Stimulated activated memory B cell treated with anti-CD40 and anti-IgM and Interleukin-4, amounts not matched to agents 10 μg/mL and 1 μg/mL and 100 μg/mL, for 72 hours (primary cell): Measurements from ENCODE around the gene ZFHX3.

Experiments used
- ATAC-seq: fragments of 150-1000 bp; cut with Tn5 transposase; 2 replicates; pipeline ENCODE4 v1.10.0; 2021
- H3K27ac Mint-ChIP-seq: one replicate; pipeline ENCODE4 v1.8.0; 2022; ENCODE audit warnings: mild to moderate bottlenecking, mixed read lengths
- H3K27me3 Mint-ChIP-seq: one replicate; pipeline ENCODE4 v1.8.0; 2022; ENCODE audit warnings: mixed read lengths
- H3K36me3 Mint-ChIP-seq: one replicate; pipeline ENCODE4 v1.8.0; 2022; ENCODE audit warnings: mixed read lengths
- H3K4me1 Mint-ChIP-seq: one replicate; pipeline ENCODE4 v1.8.0; 2022; ENCODE audit warnings: mixed read lengths
- H3K4me3 Mint-ChIP-seq: one replicate; pipeline ENCODE4 v1.8.0; 2022; ENCODE audit warnings: mild to moderate bottlenecking, moderate library complexity, mixed read lengths
- H3K9me3 Mint-ChIP-seq: one replicate; pipeline ENCODE4 v1.8.0; 2022; ENCODE audit warnings: mixed read lengths

Gene ZFHX3

GRCh38 chr16:72836181-72836580, 211.7 kb downstream of the ZFHX3 start:
- H3K4me1 Mint-ChIP-seq = peaks cover 10% of the 10 kb centered on the region
- no peak overlapping the region for H3K4me3 Mint-ChIP-seq
- H3K27me3 Mint-ChIP-seq = no peaks in the 10 kb centered on the region
- H3K27ac Mint-ChIP-seq = no peak overlapping the region
- H3K9me3 Mint-ChIP-seq = no peaks in the 10 kb centered on the region
- no peak for ATAC-seq
- no peaks in the 10 kb centered on the region for H3K36me3 Mint-ChIP-seq

DNA sequence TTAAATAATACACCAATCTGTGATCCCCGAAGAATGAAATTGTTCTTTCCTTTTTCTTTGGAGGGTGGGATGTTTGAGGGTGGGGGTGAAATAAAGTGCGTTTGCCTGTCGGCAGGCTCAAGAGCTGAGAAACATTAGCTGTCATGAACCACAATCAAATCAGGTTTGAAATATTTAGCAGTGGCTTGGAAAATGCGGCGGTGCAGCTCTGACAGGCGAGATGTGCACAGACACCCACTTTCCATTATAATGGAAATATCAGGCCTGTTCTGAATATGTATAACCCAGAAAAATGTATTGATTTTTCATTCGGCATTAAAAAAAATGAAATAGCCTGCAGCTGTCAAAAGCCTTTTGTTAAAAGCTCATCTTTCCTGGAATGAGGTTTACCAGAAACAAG, 212.8 kb downstream of the ZFHX3 start:
- no peaks in the 10 kb centered on the region for H3K9me3 Mint-ChIP-seq
- H3K4me3 Mint-ChIP-seq = no peak overlapping the region
- peaks cover 6% of the 10 kb centered on the region for H3K4me1 Mint-ChIP-seq
- no peaks in the 10 kb centered on the region for H3K27me3 Mint-ChIP-seq
- H3K27ac Mint-ChIP-seq = no peak overlapping the region
- no peaks in the 10 kb centered on the region for H3K36me3 Mint-ChIP-seq
- ATAC-seq = no peak

DNA sequence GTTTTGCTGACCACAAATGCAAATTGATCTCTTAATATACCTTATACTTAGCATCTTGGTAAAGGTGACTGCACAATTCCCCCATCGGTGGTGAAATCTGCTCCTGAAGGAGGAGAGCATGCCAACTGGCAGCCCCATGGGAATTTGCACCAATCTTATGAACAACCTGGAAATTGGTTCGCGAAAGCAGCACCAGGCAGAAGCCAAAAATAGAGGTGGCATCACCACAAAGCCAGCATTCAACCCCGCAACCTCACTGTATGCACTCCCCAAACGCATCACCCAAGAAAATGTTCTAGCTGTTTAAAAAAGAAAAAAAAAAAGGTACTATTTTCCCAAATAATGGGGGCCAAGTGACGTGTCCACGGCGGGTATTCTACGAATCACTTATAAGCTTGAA, 213.4 kb downstream of the ZFHX3 start:
- H3K36me3 Mint-ChIP-seq = peaks cover 3% of the 10 kb centered on the region
- no peaks in the 10 kb centered on the region for H3K9me3 Mint-ChIP-seq
- no peak overlapping the region for H3K27ac Mint-ChIP-seq
- H3K27me3 Mint-ChIP-seq = no peaks in the 10 kb centered on the region
- H3K4me3 Mint-ChIP-seq = no peak overlapping the region
- ATAC-seq = no peak
- peaks cover 4% of the 10 kb centered on the region for H3K4me1 Mint-ChIP-seq

- no peaks in the 10 kb centered on the region for H3K9me3 Mint-ChIP-seq
- H3K4me1 Mint-ChIP-seq = peaks cover 4% of the 10 kb centered on the region
- ATAC-seq = no peak
- no peak overlapping the region for H3K4me3 Mint-ChIP-seq
- no peak overlapping the region for H3K27ac Mint-ChIP-seq
- H3K27me3 Mint-ChIP-seq = no peaks in the 10 kb centered on the region
- peaks cover 5% of the 10 kb centered on the region for H3K36me3 Mint-ChIP-seq
Observed at GRCh38 chr16:72833969-72834368, 214.0 kb downstream of the ZFHX3 start.

DNA sequence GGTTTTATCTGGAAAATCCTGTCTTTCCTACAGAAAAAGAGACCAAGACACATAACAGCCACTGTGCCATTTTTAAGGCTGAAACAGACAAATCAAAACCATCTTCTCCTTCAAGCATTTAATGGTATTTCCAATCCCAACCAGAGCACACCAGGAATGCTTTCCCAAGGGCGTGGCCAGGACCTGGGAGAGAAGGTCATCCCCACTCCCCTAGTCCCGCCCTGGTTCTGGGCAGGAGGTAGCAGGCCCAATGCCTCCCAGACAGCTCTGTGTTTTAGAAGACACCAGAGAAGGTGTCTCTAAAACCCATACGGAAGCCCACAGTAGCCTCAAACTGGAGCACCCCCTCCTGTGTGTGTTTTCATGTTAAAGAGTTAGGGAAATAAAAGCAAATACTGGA, 214.4 kb downstream of the ZFHX3 start:
- H3K36me3 Mint-ChIP-seq = peaks cover 6% of the 10 kb centered on the region
- no peaks in the 10 kb centered on the region for H3K27me3 Mint-ChIP-seq
- no peak overlapping the region for H3K27ac Mint-ChIP-seq
- H3K4me3 Mint-ChIP-seq = no peak overlapping the region
- H3K4me1 Mint-ChIP-seq = peaks cover 4% of the 10 kb centered on the region
- no peaks in the 10 kb centered on the region for H3K9me3 Mint-ChIP-seq
- ATAC-seq = no peak

- no peaks in the 10 kb centered on the region for H3K9me3 Mint-ChIP-seq
- H3K27ac Mint-ChIP-seq = no peak overlapping the region
- no peak overlapping the region for H3K4me3 Mint-ChIP-seq
- peaks cover 4% of the 10 kb centered on the region for H3K4me1 Mint-ChIP-seq
- ATAC-seq = peak; percentile 75
- no peaks in the 10 kb centered on the region for H3K27me3 Mint-ChIP-seq
- H3K36me3 Mint-ChIP-seq = peaks cover 14% of the 10 kb centered on the region
Observed at GRCh38 chr16:72832621-72833248, 215.2 kb downstream of the ZFHX3 start.

DNA sequence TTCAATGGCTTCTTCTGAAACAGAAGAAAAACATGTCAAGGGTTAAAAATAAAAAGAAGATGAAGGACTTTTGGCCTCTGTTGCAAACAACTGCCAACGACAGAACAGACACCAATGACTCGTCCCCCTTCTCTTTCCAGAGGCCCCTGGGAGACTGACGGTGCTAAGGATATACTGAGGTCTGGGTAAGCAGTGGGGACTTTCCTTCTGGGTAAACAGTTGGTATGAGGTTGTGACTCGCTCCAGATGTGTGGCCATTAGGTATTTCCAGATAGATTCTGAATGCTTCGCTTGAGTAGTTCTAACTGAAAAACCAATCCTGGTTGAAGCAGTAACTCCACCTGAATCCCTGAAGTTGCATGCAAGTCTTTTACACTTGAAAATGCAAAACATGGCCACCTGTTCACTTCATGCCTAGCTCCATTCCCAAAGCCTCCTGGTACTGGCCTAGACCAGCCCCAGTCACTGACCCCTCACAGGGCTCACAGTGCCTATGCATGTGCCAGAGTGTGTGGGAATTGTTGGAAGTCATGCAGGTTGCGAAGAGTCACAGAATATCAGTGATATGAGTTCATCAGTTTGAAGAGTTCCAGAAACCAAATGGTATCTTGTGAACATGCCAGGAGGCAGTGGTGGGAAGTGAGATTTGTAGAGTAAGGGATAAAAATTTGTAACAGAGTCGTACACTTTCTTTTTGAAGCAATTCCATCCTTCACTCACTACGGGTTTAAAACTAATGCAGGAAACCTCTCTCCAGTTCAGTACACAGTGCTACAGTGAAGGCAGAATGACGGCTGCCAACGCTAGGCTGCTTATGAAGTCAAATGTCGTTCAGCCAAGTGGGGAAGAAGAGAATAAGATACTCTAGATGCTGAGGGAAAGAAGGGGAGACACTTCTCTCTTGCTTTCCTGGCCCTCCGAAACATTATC, 217.8 kb downstream of the ZFHX3 start:
- Mint-ChIP-seq H3K4me3 (no peak overlapping the region), H3K4me1 (peaks cover 4% of the 10 kb centered on the region)

DNA sequence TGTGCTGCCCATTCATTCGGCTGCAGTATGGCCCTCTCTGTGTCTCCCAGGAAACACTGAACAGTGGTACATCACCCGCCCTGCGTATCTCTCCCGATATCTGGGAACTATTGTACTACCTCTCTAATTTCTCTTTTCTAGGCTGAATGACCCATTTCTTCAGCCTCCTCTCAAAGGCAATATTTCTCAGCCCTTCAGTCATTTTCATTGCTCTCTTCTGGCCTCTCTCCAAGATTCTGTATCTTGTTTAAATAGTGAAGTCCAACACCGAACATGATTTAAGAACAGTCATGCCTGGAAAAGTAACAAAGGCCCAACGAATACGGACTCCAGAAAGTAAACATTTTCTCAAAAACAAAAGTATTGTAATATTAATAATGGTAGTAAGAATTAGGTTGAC, 220.1 kb downstream of the ZFHX3 start:
- Mint-ChIP-seq H3K36me3 (peaks cover 15% of the 10 kb centered on the region), H3K9me3 (no peaks in the 10 kb centered on the region), H3K4me3 (no peak overlapping the region), H3K27me3 (no peaks in the 10 kb centered on the region), H3K4me1 (no peaks in the 10 kb centered on the region), H3K27ac (no peak overlapping the region)
- no peak for ATAC-seq

More for the DNA sequence above, 217.8 kb downstream of the ZFHX3 start:
- Mint-ChIP-seq H3K9me3 (no peaks in the 10 kb centered on the region), H3K27ac (no peak overlapping the region), H3K36me3 (peaks cover 15% of the 10 kb centered on the region), H3K27me3 (no peaks in the 10 kb centered on the region)
- ATAC-seq = no peak

GRCh38 chr16:72825912-72826621, 221.9 kb downstream of the ZFHX3 start:
- peaks cover 15% of the 10 kb centered on the region for H3K36me3 Mint-ChIP-seq
- no peak overlapping the region for H3K4me3 Mint-ChIP-seq

GRCh38 chr16:72824761-72825160, 223.2 kb downstream of the ZFHX3 start:
- no peak overlapping the region for H3K4me3 Mint-ChIP-seq
- no peak overlapping the region for H3K27ac Mint-ChIP-seq
- no peaks in the 10 kb centered on the region for H3K4me1 Mint-ChIP-seq
- H3K27me3 Mint-ChIP-seq = no peaks in the 10 kb centered on the region
- H3K9me3 Mint-ChIP-seq = no peaks in the 10 kb centered on the region
- ATAC-seq = no peak
- H3K36me3 Mint-ChIP-seq = peaks cover 15% of the 10 kb centered on the region

More at GRCh38 chr16:72825912-72826621, 221.9 kb downstream of the ZFHX3 start:
- Mint-ChIP-seq H3K27me3 (no peaks in the 10 kb centered on the region), H3K9me3 (no peaks in the 10 kb centered on the region), H3K4me1 (no peaks in the 10 kb centered on the region), H3K27ac (no peak overlapping the region)
- ATAC-seq = no peak

DNA sequence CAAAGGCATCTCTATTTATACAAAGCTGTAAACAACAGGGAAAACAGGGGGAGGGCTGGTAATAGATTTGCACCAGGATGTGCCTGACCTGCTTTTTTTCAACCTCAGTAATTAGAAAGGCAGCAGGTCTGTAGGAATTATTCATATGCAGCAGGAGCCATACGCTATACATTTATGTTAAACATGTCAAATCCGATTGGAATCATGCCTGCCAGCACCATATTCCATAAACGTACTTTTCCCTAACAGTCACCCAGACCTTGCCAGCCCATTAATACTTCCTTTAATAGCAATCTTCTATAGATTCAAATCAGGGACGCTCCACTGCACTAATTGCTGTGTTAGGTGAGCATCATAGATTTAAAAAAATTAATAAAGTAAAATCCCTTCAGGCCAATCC, 223.9 kb downstream of the ZFHX3 start:
- no peak overlapping the region for H3K4me3 Mint-ChIP-seq
- no peaks in the 10 kb centered on the region for H3K9me3 Mint-ChIP-seq
- H3K27ac Mint-ChIP-seq = no peak overlapping the region
- H3K36me3 Mint-ChIP-seq = peaks cover 10% of the 10 kb centered on the region
- H3K27me3 Mint-ChIP-seq = no peaks in the 10 kb centered on the region
- no peaks in the 10 kb centered on the region for H3K4me1 Mint-ChIP-seq
- no peak for ATAC-seq

DNA sequence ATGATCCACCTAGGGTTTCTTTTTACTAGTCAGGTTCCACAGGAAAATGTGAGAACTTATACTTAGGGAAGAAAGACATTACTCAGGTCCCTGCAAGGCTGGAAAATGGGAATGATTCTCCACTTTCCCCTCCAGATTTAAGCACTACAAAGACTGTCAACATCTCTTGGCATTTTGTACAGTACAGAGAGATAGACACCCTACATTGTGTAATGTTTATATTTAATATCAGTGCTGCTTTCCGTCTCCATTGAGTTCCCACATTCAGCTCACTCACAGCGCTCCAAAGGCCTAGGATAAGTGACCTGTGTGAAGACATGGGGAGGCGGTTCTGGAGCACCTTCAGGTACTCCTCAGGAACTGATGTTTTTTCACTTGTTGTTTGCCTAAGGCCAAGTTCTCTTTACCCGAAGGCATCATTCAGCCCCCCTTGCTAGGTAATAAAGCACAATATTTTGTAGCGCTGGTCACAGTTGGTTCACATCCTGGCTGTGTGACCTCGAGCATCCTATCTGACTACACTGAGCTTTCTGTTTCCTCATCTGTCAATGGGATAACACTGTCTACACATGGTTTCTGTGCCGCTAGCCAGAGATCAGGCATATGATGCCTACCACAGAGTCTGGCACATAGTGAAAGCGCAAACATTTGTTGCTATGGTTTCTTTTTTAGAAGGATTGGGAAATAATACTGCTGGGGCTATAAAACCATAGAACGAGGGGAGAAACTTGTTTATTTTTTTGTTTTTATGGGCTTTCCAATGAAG, 226.6 kb downstream of the ZFHX3 start:
- Mint-ChIP-seq H3K4me3 (no peak overlapping the region), H3K4me1 (no peaks in the 10 kb centered on the region), H3K9me3 (no peaks in the 10 kb centered on the region), H3K27ac (no peak overlapping the region), H3K36me3 (peaks cover 10% of the 10 kb centered on the region), H3K27me3 (no peaks in the 10 kb centered on the region)
- ATAC-seq = no peak

- Mint-ChIP-seq H3K36me3 (peaks cover 10% of the 10 kb centered on the region), H3K27ac (no peak overlapping the region), H3K4me3 (no peak overlapping the region), H3K27me3 (no peaks in the 10 kb centered on the region), H3K4me1 (no peaks in the 10 kb centered on the region), H3K9me3 (no peaks in the 10 kb centered on the region)
- no peak for ATAC-seq
Observed at GRCh38 chr16:72819345-72819744, 228.6 kb downstream of the ZFHX3 start.

DNA sequence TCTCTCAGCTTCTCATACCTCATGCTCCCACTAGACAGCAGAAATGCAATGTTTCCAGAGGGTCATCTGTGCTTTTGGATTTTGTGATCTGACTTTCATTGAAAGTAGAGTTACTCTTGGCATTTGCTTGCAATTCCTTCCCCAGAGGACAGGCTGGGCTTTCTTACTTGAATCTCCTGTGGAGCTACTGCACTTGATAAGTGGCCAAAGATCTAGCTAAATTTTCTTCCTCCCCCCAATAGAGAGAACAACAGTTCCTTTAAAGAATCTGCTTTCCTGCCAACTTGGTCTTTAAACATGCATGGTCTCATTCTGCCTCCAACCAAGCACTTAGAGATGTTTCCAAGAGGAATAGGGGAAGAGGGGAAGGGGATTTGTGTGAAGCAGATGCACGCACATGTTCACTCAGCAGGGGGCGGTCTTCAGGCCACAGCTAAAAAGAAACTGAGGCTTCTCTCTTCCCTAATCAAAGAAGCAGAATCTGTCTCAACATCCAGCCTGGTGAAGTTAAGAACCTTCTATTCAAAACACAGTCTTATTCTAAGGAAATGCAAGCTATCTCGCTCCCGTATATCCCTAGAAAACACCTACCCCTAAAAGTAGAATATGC, 229.6 kb downstream of the ZFHX3 start:
- Mint-ChIP-seq H3K27ac (no peak overlapping the region), H3K36me3 (peaks cover 10% of the 10 kb centered on the region), H3K4me3 (no peak overlapping the region), H3K9me3 (no peaks in the 10 kb centered on the region), H3K27me3 (no peaks in the 10 kb centered on the region), H3K4me1 (no peaks in the 10 kb centered on the region)
- ATAC-seq = no peak
